Right atrium auricular region (tissue), 2 donors: ENCODE measurements around the gene NAT8. TPM values are rescaled to one million over a fixed set of nuclear protein-coding genes. Genes with fewer than 3 reads are reported as not detected.
"Not testable (repeated sequence)": the region's sequence is repeated elsewhere in the genome, so short reads cannot be mapped to it uniquely, and the experiment has no call there.

Source experiments
- DNase-seq: peaks from one replicate; pipeline ENCODE4 v3.0.0-alpha.2; 2019; ENCODE audit warnings: low spot score
- H3K27ac ChIP-seq, 2 donors: fragments of 200-600 bp; sonication (generic); 1 replicate in 1 of 2; 2 replicates in 1 of 2; pipeline ENCODE4 v1.5.1; 2016 to 2019
- H3K27me3 ChIP-seq, 2 donors: fragments of 200-600 bp; sonication (generic); one replicate each; pipeline versions ENCODE4 v1.5.1 to v1.6.0; 2017 to 2019
- H3K36me3 ChIP-seq: fragments of 200-600 bp; sonication (generic); one replicate; pipeline ENCODE4 v1.5.1; 2016
- H3K4me1 ChIP-seq, 2 donors: fragments of 200-600 bp; sonication (generic); one replicate each; pipeline versions ENCODE4 v1.5.1 to v1.6.0; 2017 to 2019
- H3K4me3 ChIP-seq, 2 donors: fragments of 200-600 bp; sonication (generic); 1 replicate in 1 of 2; 2 replicates in 1 of 2; pipeline ENCODE4 v1.5.1; 2017 to 2019; ENCODE audit warnings: mild to moderate bottlenecking in 1 of 2, moderate library complexity in 1 of 2
- H3K9me3 ChIP-seq, 2 donors: fragments of 200-600 bp; sonication (generic); one replicate each; pipeline ENCODE4 v1.5.1; 2019
- CTCF ChIP-seq, 2 donors: fragments of 200-600 bp; sonication (generic); IDR thresholded peaks; one replicate each; pipeline ENCODE4 v1.5.1; 2019; ENCODE audit warnings: antibody characterized with exemption in 2 of 2
- total RNA-seq, 2 donors: library from RNA; depleted of rRNA; stranded (reverse); fragments of >200 nt; gene quantifications; one replicate each; pipeline ENCODE4 v1.1.0, GENCODE V29; 2016

The NAT8 gene
- total RNA-seq, 2 donors from 2014 or later: not detected

DNA sequence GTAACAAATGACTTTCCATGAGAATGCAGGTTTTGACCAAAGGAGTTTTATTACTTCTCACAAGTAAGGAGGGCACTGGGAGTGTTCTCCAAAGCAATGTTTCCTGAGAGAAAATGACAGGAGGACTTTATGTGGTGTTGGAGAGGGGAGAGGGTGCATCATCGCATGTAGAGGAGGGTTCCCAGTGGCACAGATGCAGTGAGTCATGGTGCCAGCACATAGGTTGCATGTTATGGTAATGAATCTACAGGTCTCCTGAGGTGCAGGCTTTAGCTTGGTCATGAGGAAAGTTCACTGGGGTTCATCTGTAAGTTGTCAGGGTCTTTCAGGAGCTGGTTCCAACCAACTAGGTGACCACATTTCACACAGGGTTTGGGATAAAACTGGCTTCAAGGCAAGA is 30.4 kb downstream of the NAT8 start:
- Histone ChIP-seq H3K36me3 (no peaks in the 10 kb centered on the region), H3K4me1 (no peaks in the 10 kb centered on the region), H3K27me3 (no peaks in the 10 kb centered on the region), H3K4me3 (no peak overlapping the region), H3K27ac (no peak overlapping the region), H3K9me3 (no peaks in the 10 kb centered on the region)
- DNase-seq: no peak
- TF ChIP-seq CTCF (IDR thresholded peaks at IDR 0.05): no peak

DNA sequence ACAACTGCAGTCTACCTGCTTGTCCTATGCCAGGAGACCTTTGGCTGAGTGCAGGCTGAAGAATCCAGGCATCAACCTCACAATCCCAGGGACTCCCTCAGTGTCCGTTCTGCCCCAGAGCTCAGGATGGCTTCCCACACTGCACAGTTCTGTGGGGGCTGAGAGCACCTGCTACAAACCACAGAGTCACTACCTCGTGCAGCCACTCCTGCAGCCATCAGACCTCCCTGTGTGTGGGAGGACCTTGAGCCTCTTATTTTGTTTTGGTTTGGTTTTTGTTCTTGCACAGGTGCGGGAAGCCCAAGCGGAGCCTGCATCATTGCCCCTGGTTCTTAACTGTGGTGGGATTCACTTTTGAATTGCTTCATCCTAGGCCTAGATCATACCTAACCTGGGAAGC is 31.0 kb downstream of the NAT8 start:
- Histone ChIP-seq H3K27ac (no peak overlapping the region), H3K36me3 (no peaks in the 10 kb centered on the region), H3K27me3 (no peaks in the 10 kb centered on the region), H3K4me1 (no peaks in the 10 kb centered on the region), H3K9me3 (no peaks in the 10 kb centered on the region), H3K4me3 (no peak overlapping the region)
- no peak for TF ChIP-seq CTCF (IDR thresholded peaks at IDR 0.05)
- no peak for DNase-seq

DNA sequence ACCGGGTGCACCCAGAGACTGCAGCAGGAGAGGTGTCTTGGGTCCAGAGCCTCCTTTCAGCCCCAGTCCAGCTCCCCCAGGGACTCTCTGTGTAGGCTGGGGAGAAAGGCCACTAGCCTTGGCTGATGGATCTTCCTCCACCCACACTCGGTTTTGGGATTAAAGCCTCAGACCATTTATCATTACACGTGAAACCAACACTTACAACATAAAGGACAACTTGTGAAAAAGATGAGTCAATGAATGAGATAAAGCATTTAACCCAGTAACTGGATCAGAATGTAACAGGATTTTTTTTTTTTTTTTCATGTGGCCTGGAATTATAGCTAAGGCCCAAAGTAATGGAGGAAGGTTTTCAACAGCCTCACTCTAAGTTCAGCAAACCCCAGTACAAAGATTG is 32.1 kb downstream of the NAT8 start:
- H3K36me3 ChIP-seq: no peaks in the 10 kb centered on the region
- DNase-seq: no peak
- no peaks in the 10 kb centered on the region for H3K27me3 ChIP-seq
- TF ChIP-seq CTCF (IDR thresholded peaks at IDR 0.05): no peak
- no peak overlapping the region for H3K4me3 ChIP-seq
- H3K4me1 ChIP-seq: no peaks in the 10 kb centered on the region
- no peaks in the 10 kb centered on the region for H3K9me3 ChIP-seq
- H3K27ac ChIP-seq: no peak overlapping the region

GRCh38 chr2:73604589-73604988 is 37.6 kb downstream of the NAT8 start:
- not testable (repeated sequence) for H3K27me3 ChIP-seq, H3K4me1 ChIP-seq, DNase-seq, H3K9me3 ChIP-seq, H3K4me3 ChIP-seq, H3K27ac ChIP-seq
- peaks cover 15% of the 10 kb centered on the region for H3K36me3 ChIP-seq

- not testable (repeated sequence) for H3K27ac ChIP-seq, H3K4me3 ChIP-seq, H3K4me1 ChIP-seq, H3K27me3 ChIP-seq, DNase-seq, H3K9me3 ChIP-seq
- peaks cover 15% of the 10 kb centered on the region for H3K36me3 ChIP-seq
Measured at GRCh38 chr2:73603099-73603588, 39.1 kb downstream of the NAT8 start.

GRCh38 chr2:73601780-73602179 is 40.4 kb downstream of the NAT8 start:
- Histone ChIP-seq H3K4me3 (no peak overlapping the region), H3K27me3 (no peaks in the 10 kb centered on the region), H3K4me1 (no peaks in the 10 kb centered on the region), H3K36me3 (peaks cover 15% of the 10 kb centered on the region), H3K27ac (no peak overlapping the region), H3K9me3 (no peaks in the 10 kb centered on the region)
- no peak for DNase-seq
- no peak for TF ChIP-seq CTCF (IDR thresholded peaks at IDR 0.05)

- no peaks in the 10 kb centered on the region for H3K9me3 ChIP-seq
- H3K27me3 ChIP-seq: no peaks in the 10 kb centered on the region
- no peak for DNase-seq
- no peak for TF ChIP-seq CTCF (IDR thresholded peaks at IDR 0.05)
- no peak overlapping the region for H3K4me3 ChIP-seq
- no peak overlapping the region for H3K27ac ChIP-seq
- no peaks in the 10 kb centered on the region for H3K36me3 ChIP-seq
- no peaks in the 10 kb centered on the region for H3K4me1 ChIP-seq
Measured at GRCh38 chr2:73594251-73594650, 48.0 kb downstream of the NAT8 start.
